NCI-H446 (cell line): Measurements from ENCODE around the gene BBS9.
"Not testable (repeated sequence)": the region's sequence is repeated elsewhere in the genome, so short reads cannot be mapped to it uniquely, and the experiment has no call there.

Experiments
- DNase-seq, 2 experiments: peaks; one replicate each; lab custom pipeline; 2025; lab: John Stamatoyannopoulos, UW

BBS9 gene

DNA sequence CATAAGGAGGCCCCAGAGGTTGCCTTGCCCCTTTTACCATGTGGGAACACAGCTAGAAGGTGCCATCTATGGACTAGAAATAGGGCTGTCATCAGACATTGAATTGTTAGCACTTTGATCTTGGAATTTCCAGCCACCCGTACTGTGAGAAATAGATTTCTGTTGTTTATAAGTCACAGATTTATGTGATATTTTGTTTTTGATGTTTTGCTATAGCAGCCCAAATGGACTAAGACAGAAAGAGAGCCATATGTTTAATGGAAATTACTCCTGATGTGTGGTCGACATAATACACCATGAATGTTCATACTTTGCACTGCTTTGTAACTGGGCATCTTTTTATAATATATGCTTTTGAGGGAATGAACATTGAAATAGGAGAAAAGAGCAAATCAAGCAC lies 302.2 kb downstream of the BBS9 start:
- no peak for DNase-seq

DNA sequence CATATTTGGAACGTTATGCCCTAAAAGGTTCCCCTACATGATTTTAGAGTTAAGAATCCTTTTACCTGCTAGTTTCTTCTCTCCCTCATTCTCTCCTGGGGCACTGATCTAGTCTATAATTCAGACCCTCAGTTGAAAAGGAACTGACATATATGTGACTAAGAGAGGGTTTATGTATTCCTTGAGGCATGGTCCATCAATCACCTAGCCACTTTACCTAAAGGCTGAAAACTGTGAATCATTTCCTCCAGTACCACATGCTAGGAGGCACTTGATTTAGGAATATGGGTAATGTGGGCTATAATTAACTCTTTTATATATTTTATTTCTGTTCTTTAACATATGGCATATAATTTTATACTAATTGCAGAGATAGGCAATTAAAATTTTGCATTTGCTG lies 303.5 kb downstream of the BBS9 start:
- DNase-seq = no peak

DNA sequence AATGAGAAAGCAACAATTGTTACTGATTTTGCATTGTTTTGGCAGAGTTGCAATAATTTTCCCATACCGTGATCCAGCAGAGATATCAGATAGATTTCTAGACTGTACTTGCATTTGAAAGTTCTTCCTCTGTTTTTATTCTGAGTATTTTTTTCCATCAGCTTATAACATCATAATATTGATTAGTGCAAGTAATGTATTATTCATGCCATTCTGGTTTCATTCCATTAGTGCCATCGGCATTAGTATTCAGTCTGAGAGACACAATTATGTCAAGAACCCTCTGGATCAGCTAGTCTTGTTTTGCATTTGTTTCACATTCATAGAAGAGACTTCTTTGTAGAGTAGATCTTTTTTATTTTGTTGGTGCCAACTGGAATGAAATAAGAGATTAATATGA lies 304.0 kb downstream of the BBS9 start:
- no peak for DNase-seq

GRCh38 chr7:33444511-33444910 lies 315.1 kb downstream of the BBS9 start:
- peak in 1 of 2 experiments; percentile 19 for DNase-seq

DNA sequence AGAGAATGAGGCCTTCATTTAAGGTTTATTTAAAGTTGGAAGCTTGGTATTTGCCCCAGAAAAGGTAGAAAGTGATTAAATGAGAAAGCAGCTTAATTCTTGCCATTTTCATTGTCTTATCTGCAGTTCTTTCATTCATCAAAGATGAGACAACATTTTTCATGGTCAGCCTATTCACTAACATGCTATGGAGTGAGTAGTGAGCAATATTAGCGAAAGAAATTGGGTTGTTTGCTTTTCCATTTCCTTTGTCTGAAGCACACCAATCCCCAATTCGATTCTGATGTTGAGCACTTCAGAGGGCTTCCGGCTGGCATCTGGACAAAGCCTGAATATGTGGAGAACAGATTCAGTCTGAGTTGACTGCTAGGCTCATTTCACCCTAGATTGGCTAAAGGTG lies 317.2 kb downstream of the BBS9 start:
- DNase-seq = no peak

DNA sequence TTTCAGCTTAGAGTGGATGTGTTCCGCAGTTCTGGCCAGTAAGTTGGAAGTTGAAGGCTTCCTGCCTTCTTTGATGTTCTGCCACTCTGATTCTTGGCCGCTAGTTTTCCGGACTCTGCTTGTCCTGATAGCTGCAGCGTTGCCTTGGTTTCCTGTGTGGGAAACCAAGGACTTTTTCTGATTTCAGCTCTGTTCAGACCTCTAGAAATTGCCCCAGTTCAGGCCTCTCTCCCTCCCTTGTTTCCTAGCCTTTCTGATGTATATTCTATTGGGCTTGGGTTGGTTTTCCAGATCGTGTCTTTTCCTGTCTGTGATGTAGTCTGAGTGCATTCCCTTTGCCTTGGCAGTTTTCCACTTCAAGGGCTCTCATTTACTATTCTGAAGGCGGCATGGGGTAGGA lies 318.7 kb downstream of the BBS9 start:
- no peak for DNase-seq

GRCh38 chr7:33449847-33450246 lies 320.5 kb downstream of the BBS9 start:
- no peak for DNase-seq

DNA sequence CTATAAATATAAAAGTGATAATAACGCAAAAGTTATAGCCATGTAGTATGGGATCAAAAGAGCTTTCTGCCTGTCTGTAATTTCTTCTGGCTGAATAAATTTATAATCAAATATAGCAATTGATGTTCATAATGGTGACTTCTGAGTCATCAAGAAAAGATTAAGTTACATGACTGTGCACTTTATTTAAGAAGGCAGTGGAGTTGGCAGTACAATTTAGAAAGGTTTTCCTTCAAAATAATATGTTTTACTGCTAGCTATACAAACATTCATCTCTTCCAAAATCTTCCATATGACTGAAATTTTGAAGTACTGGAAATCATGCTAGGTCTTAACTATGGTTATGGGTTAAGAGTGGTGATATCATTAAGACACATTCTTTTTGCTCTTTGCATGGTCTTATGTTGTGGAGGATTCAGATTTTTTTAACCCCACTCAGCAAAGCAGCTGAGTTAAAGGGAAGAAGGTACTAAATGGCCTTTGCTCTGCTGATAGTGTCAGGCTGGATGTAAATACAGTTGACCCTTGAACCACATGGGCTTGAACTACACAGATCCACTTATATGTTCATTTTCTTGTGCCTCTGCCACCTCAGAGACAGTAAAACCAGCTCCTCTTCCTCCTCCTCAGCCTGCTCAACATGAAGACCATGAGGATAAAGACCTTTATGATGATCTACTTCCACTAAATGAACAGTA lies 323.6 kb downstream of the BBS9 start:
- no peak for DNase-seq

GRCh38 chr7:33457039-33457438 lies 327.7 kb downstream of the BBS9 start:
- DNase-seq = no peak

GRCh38 chr7:33458581-33458980 lies 329.2 kb downstream of the BBS9 start:
- DNase-seq = no peak

GRCh38 chr7:33459340-33459751 lies 330.0 kb downstream of the BBS9 start:
- peak; percentile 40 to 53 for DNase-seq

DNA sequence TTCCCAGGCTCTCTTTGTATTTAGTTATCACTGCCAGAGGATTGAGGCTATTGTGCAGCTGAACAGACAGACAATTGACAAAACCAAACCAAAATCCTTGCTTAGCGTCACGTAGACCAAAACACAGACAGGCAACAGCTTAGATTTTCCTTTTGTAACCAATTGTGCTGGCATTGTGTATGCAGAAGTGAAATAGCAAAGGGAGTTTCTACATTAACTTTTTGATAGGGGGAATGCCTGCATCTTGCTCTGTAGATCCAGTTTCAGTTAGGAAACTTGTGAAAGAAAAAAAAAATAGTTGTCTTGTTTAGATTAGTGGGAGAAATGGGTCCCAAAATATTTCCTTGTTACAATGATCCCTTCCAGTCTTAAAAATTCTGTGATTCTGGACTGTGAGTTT lies 333.8 kb downstream of the BBS9 start:
- DNase-seq = no peak

GRCh38 chr7:33466203-33466602 lies 336.8 kb downstream of the BBS9 start:
- DNase-seq = no peak

DNA sequence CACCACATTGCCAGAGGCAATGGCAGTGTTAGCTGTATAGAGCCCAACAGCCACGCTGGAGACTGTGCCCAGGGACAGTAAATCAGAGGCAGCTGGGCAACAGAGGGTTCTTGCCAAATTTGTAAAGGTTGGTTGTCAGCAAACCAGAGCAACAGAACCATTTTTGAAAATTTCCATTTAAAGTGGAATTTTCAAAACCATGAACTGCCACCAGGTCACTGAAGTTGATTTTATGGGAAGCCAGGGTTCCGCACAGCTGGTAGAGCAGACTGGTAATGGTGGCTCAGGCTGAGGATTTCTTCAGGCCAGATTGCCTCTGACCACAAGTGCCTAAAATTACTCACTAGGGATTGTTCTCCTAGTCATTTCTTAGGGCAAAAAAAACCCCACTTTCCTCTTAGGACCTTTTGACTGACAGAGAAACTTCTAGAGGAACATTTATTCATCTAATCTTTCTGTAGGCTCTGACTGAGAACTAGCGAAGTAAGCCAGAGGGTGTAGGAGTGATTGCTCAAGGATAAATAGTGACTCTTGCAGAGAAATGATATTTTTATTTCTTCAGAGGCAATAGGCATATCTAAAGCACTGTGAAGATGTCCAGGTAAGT lies 342.4 kb downstream of the BBS9 start:
- DNase-seq = no peak

DNA sequence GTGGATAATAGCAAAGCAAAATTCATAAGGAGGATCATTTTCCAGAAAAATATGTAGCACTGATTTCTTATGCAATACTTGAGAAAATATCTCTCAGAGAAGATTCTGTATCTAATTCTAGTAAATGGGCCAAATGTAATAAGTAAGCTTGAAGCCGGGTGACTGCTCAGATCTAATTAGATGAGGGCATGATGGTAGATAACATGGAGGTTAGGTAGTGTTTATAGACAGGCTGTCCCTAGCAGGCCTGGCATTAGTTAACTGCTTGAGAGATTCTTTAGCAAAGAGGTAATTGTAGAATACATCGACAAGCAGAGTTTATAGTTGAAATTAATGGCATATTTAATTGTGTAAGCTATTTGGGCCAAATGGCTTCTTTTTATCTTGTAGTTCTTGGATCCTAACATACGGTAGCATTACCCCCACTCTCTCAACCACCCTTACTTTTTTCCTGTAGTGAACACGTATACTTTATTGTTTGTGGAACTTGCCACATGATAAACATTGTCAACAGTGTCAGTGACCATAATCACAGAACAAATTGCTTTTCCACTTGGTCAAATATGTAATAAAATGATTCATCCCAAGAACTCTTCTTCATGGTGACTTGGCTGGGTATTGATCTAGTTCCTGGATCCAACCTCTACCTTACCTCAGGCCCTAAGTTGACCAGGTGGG lies 343.1 kb downstream of the BBS9 start:
- DNase-seq = no peak

DNA sequence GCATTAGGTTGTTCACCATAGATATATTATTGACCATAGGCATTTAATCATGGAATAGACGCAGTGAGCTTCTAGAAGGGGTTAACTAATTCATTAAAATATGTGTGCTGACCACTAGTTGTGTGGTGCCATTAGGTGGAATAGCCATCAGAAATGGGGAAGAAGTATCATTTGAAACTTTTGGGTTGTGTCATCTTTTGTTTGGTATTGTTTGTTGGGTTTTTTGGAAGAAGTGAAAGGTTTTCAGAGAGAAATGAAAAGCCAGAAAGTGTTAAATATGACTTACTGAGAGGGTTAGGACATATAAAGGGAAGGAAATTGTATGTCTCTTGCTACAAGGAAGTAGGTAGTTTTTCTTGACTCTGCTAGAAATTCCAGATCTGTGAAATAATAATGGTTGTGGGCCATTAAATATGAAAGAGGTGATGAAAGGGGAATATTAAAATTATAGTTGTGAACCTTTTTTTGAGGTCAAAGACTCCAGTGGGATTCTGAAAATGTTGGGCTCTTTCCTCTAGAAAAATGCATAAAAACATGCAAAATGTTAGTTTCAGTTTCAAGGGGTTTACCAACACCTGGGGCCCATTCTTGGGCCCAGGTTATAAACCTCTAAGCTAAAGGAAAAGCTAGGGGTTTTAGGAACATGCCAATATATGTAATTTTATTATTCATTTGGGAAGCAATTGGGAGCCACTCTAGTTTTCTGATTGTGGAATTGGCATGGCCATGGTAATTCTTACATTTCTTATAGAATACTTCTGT lies 348.5 kb downstream of the BBS9 start:
- no peak for DNase-seq

DNA sequence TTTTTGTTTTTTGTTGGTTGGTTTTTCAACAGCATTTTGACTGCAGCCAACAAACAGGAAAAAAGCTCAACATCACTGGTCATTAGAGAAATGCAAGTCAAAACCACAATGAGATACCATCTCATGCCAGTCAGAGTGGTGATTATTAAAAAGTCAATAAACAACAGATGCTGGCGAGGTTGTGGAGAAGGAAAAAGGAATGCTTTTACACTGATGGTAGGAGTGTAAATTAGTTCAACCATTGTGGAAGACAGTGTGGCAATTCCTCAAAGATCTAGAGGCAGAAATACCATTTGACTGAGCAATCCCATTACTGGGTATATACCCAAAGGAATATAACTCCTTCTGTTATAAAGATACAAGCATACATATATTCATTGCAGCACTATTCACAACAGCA lies 355.1 kb downstream of the BBS9 start:
- DNase-seq = not testable (repeated sequence)

DNA sequence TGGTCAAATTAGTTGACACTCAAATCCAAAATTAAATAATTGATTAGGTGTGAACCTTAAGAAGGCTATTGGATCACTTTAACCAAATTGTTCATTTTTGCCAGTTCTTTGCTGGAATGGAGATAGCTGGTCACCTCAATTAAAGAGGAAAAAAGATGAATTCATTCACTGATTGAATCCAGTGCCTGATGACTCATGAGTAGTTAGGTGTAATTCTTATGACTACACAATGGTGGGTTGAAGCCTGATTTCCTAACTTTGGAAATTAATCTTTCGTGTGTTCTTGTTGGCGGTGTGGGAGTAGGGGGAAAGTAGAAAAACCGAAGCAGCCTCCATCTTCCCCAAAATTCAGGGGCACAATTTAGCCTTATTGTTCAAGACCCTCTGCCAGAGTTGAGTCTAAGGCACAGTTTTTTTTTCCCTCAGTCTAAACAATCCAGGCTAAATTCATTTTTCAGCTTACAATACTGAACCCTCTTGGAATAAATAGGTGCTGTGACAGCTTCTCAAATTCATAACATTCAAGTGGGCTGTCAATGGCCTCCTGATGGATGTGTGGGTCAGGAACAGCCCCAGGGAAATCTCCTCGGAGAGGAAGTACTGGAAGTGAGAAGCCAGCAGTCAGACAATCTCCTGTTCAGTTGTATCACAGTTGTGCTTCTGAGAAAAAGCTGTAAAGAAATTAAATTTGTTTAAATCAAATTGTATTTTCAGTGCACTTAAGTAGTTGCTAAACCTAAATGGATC lies 356.6 kb downstream of the BBS9 start:
- no peak for DNase-seq

GRCh38 chr7:33486633-33487032 lies 357.3 kb downstream of the BBS9 start:
- no peak for DNase-seq

DNA sequence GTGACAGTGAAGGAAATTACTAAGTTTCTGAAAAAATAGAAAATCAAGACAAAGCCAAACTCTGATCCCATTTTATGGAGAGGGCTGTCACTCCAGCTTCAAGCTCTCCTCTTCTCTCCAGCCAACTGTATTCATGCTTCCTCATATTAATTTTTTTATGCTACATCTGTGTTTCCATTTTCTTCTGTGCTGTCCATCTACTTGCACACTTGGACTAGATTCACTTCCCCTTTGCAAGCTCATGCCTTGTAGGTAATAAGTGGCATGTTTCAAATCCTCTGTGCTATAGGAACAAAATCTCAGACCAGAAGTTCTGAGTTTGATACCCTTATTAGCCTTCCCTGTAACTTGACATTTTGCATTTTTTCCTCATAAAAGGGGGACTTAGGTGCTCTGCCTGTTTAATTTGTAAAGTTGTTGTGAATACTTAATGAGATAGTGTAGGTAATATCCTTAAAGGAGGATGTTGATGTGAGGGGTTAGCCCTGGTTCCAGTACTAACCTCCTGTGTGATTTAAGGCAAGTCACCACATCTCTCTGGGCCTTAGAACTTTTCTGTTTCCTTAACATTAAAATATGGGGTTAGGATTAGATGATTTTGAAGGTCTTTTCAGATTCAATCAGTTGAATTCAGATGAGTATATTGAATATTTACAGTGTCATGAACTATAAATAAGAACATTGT lies 358.8 kb downstream of the BBS9 start:
- no peak for DNase-seq

DNA sequence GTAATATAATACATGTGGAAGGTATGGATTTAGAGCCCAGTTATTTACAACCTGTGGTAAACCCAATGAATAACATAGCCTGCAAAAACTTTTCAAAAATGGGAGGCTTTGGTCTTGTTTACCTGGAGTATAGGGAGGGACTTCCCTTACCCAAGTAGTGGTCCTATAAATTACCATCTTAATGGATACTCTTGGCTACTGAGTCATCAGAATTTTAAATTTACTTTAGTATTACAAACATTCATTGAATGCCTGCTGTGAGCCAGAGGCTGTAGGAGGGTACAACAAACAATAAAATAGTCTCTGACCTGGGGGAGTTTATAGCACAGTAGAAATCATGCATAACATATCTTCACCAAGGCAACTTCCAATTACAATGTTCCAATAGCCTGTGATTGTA lies 365.1 kb downstream of the BBS9 start:
- no peak for DNase-seq
